OCI-LY1 (cell line): ENCODE results near the gene C10orf53.

Experiments used
- H2AFZ ChIP-seq: fragments of 200-600 bp; sonication (generic), shearing (Covaris generic); 2 replicates; pipeline ENCODE4 v1.6.0; 2014; ENCODE audit warnings: antibody characterized with exemption, mild to moderate bottlenecking, low read length
- H3F3A ChIP-seq: fragments of 200-600 bp; sonication (generic), shearing (Covaris generic); 2 replicates; pipeline ENCODE4 v1.6.0; 2014; ENCODE audit warnings: mild to moderate bottlenecking, antibody characterized with exemption, low read length, moderate library complexity; ENCODE audit not compliant: insufficient read depth
- H3K27ac ChIP-seq: fragments of 200-600 bp; sonication (generic); 2 replicates; pipeline ENCODE4 v1.5.1; 2014; ENCODE audit warnings: low read length, mixed run types, mild to moderate bottlenecking, low read depth; ENCODE audit not compliant: poor library complexity, severe bottlenecking
- H3K27me3 ChIP-seq: fragments of 200-600 bp; sonication (generic); 2 replicates; pipeline ENCODE4 v1.6.0; 2014; ENCODE audit warnings: antibody characterized with exemption, mild to moderate bottlenecking, low read length, moderate library complexity; ENCODE audit not compliant: insufficient read depth
- H3K36me3 ChIP-seq: fragments of 200-600 bp; sonication (generic); 2 replicates; pipeline ENCODE4 v1.6.1; 2014; ENCODE audit warnings: mild to moderate bottlenecking, antibody characterized with exemption, low read length, moderate library complexity, mixed read lengths; ENCODE audit not compliant: insufficient read depth
- H3K4me1 ChIP-seq: fragments of 200-600 bp; sonication (generic); 2 replicates; pipeline ENCODE4 v1.5.1; 2014; ENCODE audit warnings: mild to moderate bottlenecking, low read length, moderate library complexity; ENCODE audit not compliant: insufficient read depth, severe bottlenecking
- H3K4me2 ChIP-seq: fragments of 200-600 bp; sonication (generic), shearing (Covaris generic); 2 replicates; pipeline ENCODE4 v1.6.1; 2014; ENCODE audit warnings: low read length
- H3K4me3 ChIP-seq: fragments of 200-600 bp; sonication (generic); 2 replicates; pipeline ENCODE4 v1.5.1; 2014; ENCODE audit warnings: low read length, low read depth, mild to moderate bottlenecking, mixed read lengths; ENCODE audit not compliant: poor library complexity, severe bottlenecking
- H3K79me2 ChIP-seq: fragments of 200-600 bp; shearing (Covaris generic); 2 replicates; pipeline ENCODE4 v1.6.1; 2016; ENCODE audit warnings: mixed run types, low read length, mixed read lengths; ENCODE audit not compliant: insufficient read depth
- H3K9ac ChIP-seq: fragments of 200-600 bp; sonication (generic), shearing (Covaris generic); 2 replicates; pipeline ENCODE4 v1.6.1; 2014; ENCODE audit warnings: mild to moderate bottlenecking, low read length, mixed read lengths
- H3K9me2 ChIP-seq: fragments of 200-600 bp; sonication (generic), shearing (Covaris generic); 2 replicates; pipeline ENCODE4 v1.6.1; 2014; ENCODE audit warnings: low read depth, mild to moderate bottlenecking, low read length, mixed read lengths
- H3K9me3 ChIP-seq: fragments of 200-600 bp; shearing (Covaris generic); 2 replicates; pipeline ENCODE4 v1.6.1; 2014; ENCODE audit warnings: low read length, mixed read lengths
- H4K20me1 ChIP-seq: fragments of 200-600 bp; sonication (generic), shearing (Covaris generic); 2 replicates; pipeline ENCODE4 v1.6.0; 2016; ENCODE audit warnings: mild to moderate bottlenecking, low read length; ENCODE audit not compliant: insufficient read depth
- EZH2 ChIP-seq: fragments of 200-600 bp; sonication (generic), shearing (Covaris generic); IDR thresholded peaks from 2 replicates; pipeline ENCODE4 v1.8.0; 2017; ENCODE audit warnings: borderline replicate concordance, mixed run types, mild to moderate bottlenecking, antibody characterized with exemption, low read length, moderate library complexity, mixed read lengths
- TF ChIP-seq, protein P1 (sequence below): fragments of 200-600 bp; sonication (generic), shearing (Covaris generic); IDR thresholded peaks from 2 replicates; pipeline ENCODE4 v1.5.1; 2017; ENCODE audit warnings: mild to moderate bottlenecking, antibody characterized with exemption, low read length, moderate library complexity, mixed read lengths

C10orf53 gene

DNA sequence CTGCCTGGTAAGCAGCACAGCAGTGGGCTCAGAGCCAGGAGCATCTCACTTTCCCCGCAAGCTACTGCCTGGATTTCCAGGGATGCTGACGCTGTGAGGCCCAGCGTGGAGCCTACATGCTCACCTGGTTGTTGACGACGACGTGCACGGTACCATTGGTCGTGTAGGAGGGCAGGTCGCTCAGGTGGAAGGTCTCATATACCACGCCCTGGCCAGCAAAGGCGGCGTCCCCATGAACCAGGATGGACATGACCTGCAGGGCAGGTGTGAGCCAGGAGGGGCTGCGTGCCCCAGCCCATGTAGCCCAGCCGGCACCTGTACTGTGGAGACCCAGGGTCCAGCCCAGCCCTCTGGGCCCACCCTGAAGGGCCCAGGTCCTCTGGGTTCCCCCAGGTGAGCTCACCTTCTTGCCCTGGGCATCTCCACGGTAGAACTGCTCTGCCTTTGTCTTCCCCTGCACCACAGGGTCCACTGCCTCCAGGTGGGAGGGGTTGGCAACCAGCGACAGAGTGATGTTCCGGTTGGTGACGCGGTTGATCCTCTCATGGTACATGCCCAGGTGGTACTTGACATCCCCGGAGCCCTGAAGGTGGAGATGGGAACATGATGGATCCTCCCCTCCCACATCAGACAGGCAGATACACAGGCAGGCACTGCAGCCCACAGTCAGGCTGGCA lies 67.3 kb downstream of the C10orf53 start:
- Histone ChIP-seq H3K9me3 (no peaks in the 10 kb centered on the region), H2AFZ (no peak overlapping the region), H3K4me2 (no peak overlapping the region), H4K20me1 (no peaks in the 10 kb centered on the region), H3K4me3 (no peak overlapping the region), H3K4me1 (no peaks in the 10 kb centered on the region), H3K79me2 (no peaks in the 10 kb centered on the region), H3K27me3 (no peaks in the 10 kb centered on the region), H3K9ac (no peak overlapping the region), H3K36me3 (no peaks in the 10 kb centered on the region), H3K27ac (no peak overlapping the region), H3F3A (no peaks in the 10 kb centered on the region), H3K9me2 (no peaks in the 10 kb centered on the region)
- no peak for TF ChIP-seq EZH2
- TF ChIP-seq, protein P1, sequence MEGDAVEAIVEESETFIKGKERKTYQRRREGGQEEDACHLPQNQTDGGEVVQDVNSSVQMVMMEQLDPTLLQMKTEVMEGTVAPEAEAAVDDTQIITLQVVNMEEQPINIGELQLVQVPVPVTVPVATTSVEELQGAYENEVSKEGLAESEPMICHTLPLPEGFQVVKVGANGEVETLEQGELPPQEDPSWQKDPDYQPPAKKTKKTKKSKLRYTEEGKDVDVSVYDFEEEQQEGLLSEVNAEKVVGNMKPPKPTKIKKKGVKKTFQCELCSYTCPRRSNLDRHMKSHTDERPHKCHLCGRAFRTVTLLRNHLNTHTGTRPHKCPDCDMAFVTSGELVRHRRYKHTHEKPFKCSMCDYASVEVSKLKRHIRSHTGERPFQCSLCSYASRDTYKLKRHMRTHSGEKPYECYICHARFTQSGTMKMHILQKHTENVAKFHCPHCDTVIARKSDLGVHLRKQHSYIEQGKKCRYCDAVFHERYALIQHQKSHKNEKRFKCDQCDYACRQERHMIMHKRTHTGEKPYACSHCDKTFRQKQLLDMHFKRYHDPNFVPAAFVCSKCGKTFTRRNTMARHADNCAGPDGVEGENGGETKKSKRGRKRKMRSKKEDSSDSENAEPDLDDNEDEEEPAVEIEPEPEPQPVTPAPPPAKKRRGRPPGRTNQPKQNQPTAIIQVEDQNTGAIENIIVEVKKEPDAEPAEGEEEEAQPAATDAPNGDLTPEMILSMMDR = no peak
